ENCODE data around the gene FANCE.

DNA sequence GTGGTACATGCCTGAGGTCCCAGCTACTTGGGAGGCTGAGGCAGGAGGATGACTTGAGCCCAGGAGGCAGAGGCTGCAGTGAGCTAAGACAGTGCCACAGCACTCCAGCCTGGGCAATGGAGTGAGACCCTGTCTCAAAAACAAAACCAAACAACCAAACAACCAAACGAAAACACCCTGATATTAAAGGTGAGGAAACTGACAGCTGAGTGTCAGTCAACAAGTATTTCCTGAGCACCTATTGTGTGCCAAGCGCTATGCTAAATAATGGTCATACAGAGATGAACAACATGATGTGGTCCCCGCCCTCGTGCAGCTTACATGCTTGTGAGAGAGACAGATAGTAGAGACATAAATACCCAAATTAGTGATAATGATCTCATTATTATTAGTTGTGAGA, 62.4 kb downstream of the FANCE start:
- TF ChIP-seq, protein P1, sequence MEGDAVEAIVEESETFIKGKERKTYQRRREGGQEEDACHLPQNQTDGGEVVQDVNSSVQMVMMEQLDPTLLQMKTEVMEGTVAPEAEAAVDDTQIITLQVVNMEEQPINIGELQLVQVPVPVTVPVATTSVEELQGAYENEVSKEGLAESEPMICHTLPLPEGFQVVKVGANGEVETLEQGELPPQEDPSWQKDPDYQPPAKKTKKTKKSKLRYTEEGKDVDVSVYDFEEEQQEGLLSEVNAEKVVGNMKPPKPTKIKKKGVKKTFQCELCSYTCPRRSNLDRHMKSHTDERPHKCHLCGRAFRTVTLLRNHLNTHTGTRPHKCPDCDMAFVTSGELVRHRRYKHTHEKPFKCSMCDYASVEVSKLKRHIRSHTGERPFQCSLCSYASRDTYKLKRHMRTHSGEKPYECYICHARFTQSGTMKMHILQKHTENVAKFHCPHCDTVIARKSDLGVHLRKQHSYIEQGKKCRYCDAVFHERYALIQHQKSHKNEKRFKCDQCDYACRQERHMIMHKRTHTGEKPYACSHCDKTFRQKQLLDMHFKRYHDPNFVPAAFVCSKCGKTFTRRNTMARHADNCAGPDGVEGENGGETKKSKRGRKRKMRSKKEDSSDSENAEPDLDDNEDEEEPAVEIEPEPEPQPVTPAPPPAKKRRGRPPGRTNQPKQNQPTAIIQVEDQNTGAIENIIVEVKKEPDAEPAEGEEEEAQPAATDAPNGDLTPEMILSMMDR (IDR thresholded peaks at IDR 0.05), result no peak
- no peak for TF ChIP-seq POLR2A (IDR thresholded peaks at IDR 0.05)
